WI38 (cell line): Measurements from ENCODE around the gene UTP25.
"Not testable (repeated sequence)": the region's sequence is repeated elsewhere in the genome, so short reads cannot be mapped to it uniquely, and the experiment has no call there.

Experiments used
- H3K4me3 ChIP-seq: 2 replicates; pipeline ENCODE4 v1.5.1; 2011; ENCODE audit warnings: low read depth, mild to moderate bottlenecking, control low read depth, low read length
- TF ChIP-seq, protein P1 (sequence below): IDR thresholded peaks from 2 replicates; pipeline ENCODE4 v1.5.1; 2012; ENCODE audit warnings: low read depth, mild to moderate bottlenecking, control low read depth, low read length

The UTP25 gene

GRCh38 chr1:209882942-209883340 lies 55.2 kb downstream of the UTP25 start:
- TF ChIP-seq, protein P1, sequence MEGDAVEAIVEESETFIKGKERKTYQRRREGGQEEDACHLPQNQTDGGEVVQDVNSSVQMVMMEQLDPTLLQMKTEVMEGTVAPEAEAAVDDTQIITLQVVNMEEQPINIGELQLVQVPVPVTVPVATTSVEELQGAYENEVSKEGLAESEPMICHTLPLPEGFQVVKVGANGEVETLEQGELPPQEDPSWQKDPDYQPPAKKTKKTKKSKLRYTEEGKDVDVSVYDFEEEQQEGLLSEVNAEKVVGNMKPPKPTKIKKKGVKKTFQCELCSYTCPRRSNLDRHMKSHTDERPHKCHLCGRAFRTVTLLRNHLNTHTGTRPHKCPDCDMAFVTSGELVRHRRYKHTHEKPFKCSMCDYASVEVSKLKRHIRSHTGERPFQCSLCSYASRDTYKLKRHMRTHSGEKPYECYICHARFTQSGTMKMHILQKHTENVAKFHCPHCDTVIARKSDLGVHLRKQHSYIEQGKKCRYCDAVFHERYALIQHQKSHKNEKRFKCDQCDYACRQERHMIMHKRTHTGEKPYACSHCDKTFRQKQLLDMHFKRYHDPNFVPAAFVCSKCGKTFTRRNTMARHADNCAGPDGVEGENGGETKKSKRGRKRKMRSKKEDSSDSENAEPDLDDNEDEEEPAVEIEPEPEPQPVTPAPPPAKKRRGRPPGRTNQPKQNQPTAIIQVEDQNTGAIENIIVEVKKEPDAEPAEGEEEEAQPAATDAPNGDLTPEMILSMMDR: no peak
- no peak overlapping the region for H3K4me3 ChIP-seq

DNA sequence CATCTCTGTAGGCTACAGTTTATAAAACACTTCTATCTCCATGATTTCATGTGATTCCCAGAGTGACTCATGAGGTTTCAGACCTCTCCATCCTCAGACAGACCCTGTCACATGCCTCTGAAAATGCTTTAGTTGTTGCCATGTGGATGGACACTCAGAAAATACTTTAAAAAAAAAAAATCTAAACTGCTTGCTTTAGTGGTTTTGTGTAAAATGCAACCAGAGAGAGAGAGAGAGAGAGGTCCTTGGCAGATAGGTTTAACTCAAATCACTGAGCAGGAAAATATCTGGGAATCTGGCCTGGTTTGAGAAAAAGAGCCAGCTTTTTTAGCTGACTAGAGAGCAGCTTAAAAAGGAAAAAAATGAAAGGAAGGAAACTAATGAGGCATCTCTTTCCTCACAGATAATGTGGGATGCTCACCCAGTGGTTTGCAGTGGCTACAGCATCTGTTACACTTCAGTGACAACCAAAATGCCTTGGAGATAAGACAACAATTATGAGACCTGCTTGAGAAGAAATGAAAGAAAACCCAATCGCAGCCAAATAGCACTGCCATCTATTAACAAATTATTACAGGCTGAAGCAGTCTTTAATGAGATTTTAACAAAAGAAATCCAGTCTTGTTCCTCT lies 55.7 kb downstream of the UTP25 start:
- no peak overlapping the region for H3K4me3 ChIP-seq

DNA sequence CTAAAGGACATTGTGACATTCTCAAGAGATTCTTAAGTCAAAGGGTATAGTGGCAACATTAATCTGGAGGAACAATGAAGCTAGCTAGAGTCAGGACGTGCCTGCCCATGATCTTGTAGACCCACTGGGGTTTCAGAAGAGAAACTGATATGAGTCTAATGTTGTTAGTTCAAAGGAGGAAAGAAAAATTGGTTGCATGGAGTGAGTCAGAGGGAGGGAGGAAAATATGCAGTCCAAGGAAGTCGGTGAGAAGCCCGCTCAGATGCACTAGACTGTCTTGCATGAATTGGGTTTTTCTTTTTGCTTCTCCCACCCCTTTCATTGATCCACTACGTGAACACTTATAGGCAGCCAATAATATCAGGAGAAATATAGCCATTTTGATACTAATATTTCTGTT lies 56.5 kb downstream of the UTP25 start:
- no peak overlapping the region for H3K4me3 ChIP-seq
- TF ChIP-seq, protein P1: no peak

More for the DNA sequence above, 55.7 kb downstream of the UTP25 start:
- TF ChIP-seq, protein P1: no peak; the same call in 1 of the 2 replicates

DNA sequence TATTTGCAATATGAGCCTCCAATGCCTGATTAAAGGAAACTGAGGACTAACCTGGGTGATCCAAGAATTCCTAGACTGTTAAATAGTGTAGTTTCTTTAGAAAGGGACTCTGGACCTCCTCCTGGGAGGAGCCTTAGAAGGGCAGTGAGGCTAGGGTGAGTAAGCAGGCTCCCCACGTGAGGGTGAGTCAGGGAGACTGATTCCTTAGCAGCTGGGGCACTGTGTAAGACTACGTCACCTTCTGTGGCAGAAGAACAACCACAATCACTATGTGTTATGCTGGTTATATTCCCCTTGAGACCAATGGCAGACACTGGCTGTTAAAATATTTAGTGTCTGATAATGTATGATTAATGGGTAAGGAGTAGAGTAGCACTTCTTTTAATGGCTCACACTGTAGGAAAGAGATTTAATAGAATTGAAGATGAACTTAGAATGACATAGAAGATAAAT lies 56.9 kb downstream of the UTP25 start:
- no peak overlapping the region for H3K4me3 ChIP-seq
- TF ChIP-seq, protein P1: no peak

DNA sequence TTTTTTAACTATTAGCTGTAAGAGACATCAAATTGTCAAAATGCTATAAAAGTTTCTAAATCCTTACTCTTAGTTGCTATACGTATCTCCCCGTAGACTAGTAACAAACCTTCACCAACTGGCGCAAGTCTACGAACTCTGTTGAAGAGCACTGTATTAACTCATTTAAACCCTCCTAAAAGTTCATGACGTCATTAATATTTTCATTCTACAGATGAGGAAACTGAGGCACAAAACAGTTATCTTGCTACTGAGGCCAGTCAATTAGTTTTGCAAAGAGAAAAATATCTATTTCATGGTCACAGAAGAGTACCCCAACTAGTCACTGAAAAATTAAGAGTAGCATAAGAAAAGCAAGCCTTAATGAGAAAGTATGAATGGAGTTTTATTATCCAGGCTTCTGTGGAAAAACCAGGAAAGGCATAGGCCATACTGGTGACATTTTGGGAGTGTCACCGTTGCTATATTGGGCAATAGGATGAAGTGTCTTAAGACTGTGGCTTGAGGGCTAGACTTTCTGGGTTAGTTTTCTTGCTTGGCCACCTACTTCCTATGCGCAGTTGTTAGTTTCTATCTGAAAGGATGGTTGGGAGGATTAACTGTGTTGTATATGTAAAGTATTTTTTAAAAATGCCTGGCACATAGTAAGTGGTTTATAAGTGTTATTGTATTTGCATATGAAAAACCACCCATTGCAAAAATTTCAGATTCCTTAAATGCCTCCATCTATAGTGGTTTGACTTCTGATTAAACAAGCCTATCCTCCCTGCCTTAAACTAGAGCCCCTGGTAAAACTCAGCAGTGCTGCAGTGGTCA lies 57.8 kb downstream of the UTP25 start:
- TF ChIP-seq, protein P1: no peak
- no peak overlapping the region for H3K4me3 ChIP-seq

DNA sequence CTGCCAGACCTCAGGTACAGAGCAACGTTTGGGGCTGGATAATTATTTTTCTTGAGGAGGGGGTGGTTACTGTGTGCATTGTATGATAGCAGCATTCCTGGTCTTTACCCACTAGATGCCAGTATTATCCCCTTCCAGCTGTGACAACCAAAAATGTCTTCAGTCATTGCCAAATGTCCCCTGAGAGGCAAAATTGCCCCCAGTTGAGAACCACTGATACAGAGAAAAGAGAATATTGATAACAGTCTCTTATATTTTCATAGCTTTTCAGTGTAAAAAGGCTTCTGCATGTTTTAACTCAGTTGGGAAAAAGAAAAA lies 58.4 kb downstream of the UTP25 start:
- H3K4me3 ChIP-seq: no peak overlapping the region
- TF ChIP-seq, protein P1: no peak

GRCh38 chr1:209888291-209889076 lies 60.7 kb downstream of the UTP25 start:
- H3K4me3 ChIP-seq: not testable (repeated sequence)
